ENCODE data around the gene KRT4. TPM values are rescaled to one million over a fixed set of nuclear protein-coding genes. Genes with fewer than 3 reads are reported as not detected.

The KRT4 gene
- total RNA-seq, 2 experiments from 2014 or later = not detected

- ChIA-PET CTCF (no interaction called here), POLR2A (no interaction called here)
- Histone ChIP-seq H3K27me3 (ENCODE audit: control insufficient read depth in 1 of 2, insufficient read depth in 2 of 2, low read length in 2 of 2) (no peaks in the 10 kb centered on the region), H3K36me3 (ENCODE audit: insufficient read depth, low read length) (no peaks in the 10 kb centered on the region), H3K27ac (ENCODE audit: low read depth in 1 of 2, low read length in 2 of 2) (no peak overlapping the region), H3K9me3 (ENCODE audit: control insufficient read depth in 1 of 2, insufficient read depth in 1 of 2, low read length in 2 of 2) (no peaks in the 10 kb centered on the region), H3K4me3 (ENCODE audit: low read length) (no peak overlapping the region), H3K4me1 (ENCODE audit: insufficient read depth, low read length) (no peaks in the 10 kb centered on the region)
- H3K36me3 Mint-ChIP-seq (ENCODE audit: low read depth) = no peaks in the 10 kb centered on the region
- ATAC-seq (ENCODE audit: poor library complexity) (no peak), DNase-seq (no peak)
- no peak overlapping the region for H3K4me3 Mint-ChIP-seq
- no peak overlapping the region for H3K27ac Mint-ChIP-seq
- H3K9me3 Mint-ChIP-seq = no peaks in the 10 kb centered on the region
- H3K27me3 Mint-ChIP-seq = no peaks in the 10 kb centered on the region
- TF ChIP-seq CTCF (IDR thresholded peaks at IDR 0.05) = no peak
- intact Hi-C loops (cut with DNase I, micrococcal nuclease) = no loop called here
- no peaks in the 10 kb centered on the region for H3K4me1 Mint-ChIP-seq (ENCODE audit: low read depth)
Observed at GRCh38 chr12:52805000-52805399, 8.9 kb downstream of the KRT4 start.

DNA sequence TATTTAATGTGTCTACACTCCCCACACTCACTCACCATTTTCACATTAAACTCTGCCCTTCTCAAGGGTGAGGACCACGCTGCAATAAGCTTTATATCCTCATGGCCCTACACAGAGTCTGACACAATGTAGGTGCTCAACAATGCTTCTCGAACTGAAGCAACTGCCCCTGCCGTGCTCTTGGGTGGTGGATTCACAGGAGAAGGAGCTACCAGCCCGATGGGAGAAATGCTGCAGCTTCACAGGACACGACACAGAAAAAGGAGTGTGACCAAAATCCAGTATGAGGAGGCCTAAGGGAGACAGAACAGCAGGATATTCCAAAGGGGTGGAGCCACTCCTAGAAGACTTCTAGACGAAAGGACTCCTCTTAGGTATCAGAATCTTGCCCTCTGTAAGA lies 11.5 kb downstream of the KRT4 start:
- Mint-ChIP-seq H3K27me3 (no peaks in the 10 kb centered on the region), H3K4me3 (no peak overlapping the region), H3K27ac (no peak overlapping the region), H3K4me1 (ENCODE audit: low read depth) (no peaks in the 10 kb centered on the region), H3K36me3 (ENCODE audit: low read depth) (no peaks in the 10 kb centered on the region), H3K9me3 (no peaks in the 10 kb centered on the region)
- Histone ChIP-seq H3K4me1 (ENCODE audit: insufficient read depth, low read length) (no peaks in the 10 kb centered on the region), H3K36me3 (ENCODE audit: insufficient read depth, low read length) (no peaks in the 10 kb centered on the region), H3K4me3 (ENCODE audit: low read length) (no peak overlapping the region), H3K27ac (ENCODE audit: low read depth in 1 of 2, low read length in 2 of 2) (no peak overlapping the region), H3K27me3 (ENCODE audit: control insufficient read depth in 1 of 2, insufficient read depth in 2 of 2, low read length in 2 of 2) (peaks cover 0 to 2% of the 10 kb centered on the region in 2 experiments), H3K9me3 (ENCODE audit: control insufficient read depth in 1 of 2, insufficient read depth in 1 of 2, low read length in 2 of 2) (no peaks in the 10 kb centered on the region)
- DNase-seq (no peak), ATAC-seq (ENCODE audit: poor library complexity) (no peak)
- POLR2A ChIA-PET = no interaction called here
- CTCF ChIA-PET = no interaction called here
- TF ChIP-seq CTCF (IDR thresholded peaks at IDR 0.05) = no peak
- intact Hi-C loops (cut with DNase I, micrococcal nuclease) = no loop called here

GRCh38 chr12:52801773-52802172 lies 12.1 kb downstream of the KRT4 start:
- ChIA-PET CTCF (no interaction called here), POLR2A (no interaction called here)
- Histone ChIP-seq H3K36me3 (ENCODE audit: insufficient read depth, low read length) (no peaks in the 10 kb centered on the region), H3K9me3 (ENCODE audit: control insufficient read depth in 1 of 2, insufficient read depth in 1 of 2, low read length in 2 of 2) (no peaks in the 10 kb centered on the region), H3K4me1 (ENCODE audit: insufficient read depth, low read length) (no peaks in the 10 kb centered on the region), H3K27me3 (ENCODE audit: control insufficient read depth in 1 of 2, insufficient read depth in 2 of 2, low read length in 2 of 2) (peaks cover 0 to 2% of the 10 kb centered on the region in 2 experiments), H3K27ac (ENCODE audit: low read depth in 1 of 2, low read length in 2 of 2) (no peak overlapping the region), H3K4me3 (ENCODE audit: low read length) (no peak overlapping the region)
- Mint-ChIP-seq H3K27ac (no peak overlapping the region), H3K27me3 (no peaks in the 10 kb centered on the region), H3K9me3 (no peaks in the 10 kb centered on the region), H3K36me3 (ENCODE audit: low read depth) (no peaks in the 10 kb centered on the region), H3K4me1 (ENCODE audit: low read depth) (no peaks in the 10 kb centered on the region), H3K4me3 (no peak overlapping the region)
- no peak for DNase-seq
- no peak for TF ChIP-seq CTCF (IDR thresholded peaks at IDR 0.05)
- intact Hi-C loops (cut with DNase I, micrococcal nuclease) = no loop called here
- no peak for ATAC-seq (ENCODE audit: poor library complexity)
